Stimulated activated CD4-positive, alpha-beta T cell treated with anti-CD3 and anti-CD28 coated beads, Interleukin-4, amount 100 ng/mL, for 24 hours (primary cell): ENCODE data around the gene PHLPP1.

Experiments used
- DNase-seq: peaks from one replicate; pipeline ENCODE4 v3.0.0-alpha.2; 2020

Gene PHLPP1

DNA sequence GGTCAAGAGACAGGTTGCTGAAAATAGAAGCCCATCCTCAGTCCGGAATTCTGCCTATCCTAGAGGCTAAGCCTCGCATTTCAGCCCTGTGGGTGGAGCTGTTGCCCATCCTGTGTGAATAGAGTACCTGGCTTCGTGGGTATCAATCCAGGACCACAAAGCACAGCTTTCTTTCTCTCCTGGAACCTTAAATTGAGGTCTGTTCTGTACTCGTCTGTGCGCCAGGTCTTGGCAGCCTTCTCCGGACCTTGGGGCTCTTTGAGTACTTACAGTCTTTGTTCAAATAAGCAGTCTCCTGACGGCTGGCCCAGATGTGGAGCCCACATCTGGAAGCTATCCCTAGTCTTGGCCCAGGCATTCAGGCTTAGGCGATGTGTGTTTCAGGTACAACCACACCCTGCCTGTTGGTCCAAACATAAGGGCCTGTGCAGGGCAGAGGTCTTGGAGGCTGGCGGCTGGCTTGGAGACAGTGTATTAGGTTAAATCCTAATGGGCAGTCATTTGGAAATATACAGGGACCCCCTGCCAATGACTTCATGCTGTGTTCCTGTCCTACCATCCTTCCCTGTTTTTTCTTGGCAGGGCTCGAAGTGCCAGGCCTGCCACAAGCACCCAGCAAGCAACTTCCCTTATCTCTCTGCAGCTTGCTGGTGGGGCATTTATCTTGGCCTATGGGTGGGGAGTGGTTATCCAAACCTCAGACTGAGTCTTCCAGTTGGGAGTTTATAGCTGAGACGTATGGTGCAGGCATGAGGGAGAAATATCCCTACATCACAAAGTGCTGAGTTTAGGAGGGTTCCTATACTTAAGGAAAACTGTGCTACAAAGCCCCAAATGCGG is 310.1 kb downstream of the PHLPP1 start:
- DNase-seq, result no peak

GRCh38 chr18:63028380-63028779 is 313.0 kb downstream of the PHLPP1 start:
- DNase-seq, result no peak
